Gastroesophageal sphincter (tissue), 4 donors: ENCODE measurements around the gene INKA1. TPM values are rescaled to one million over a fixed set of nuclear protein-coding genes. Genes with fewer than 3 reads are reported as not detected.
A peak's percentile ranks its signal among the peaks of the same experiment; 100 is the strongest.
"Not testable (repeated sequence)": the region's sequence is repeated elsewhere in the genome, so short reads cannot be mapped to it uniquely, and the experiment has no call there.

ENCODE experiments used
- ATAC-seq: fragments of 150-250 bp; one replicate; pipeline ENCODE4 v1.9.1; 2016; ENCODE audit warnings: mild to moderate bottlenecking, moderate library complexity
- H3K27ac ChIP-seq, 4 donors: fragments of 200-600 bp; sonication (generic) in 3 of 4; 1 replicate in 3 of 4; 2 replicates in 1 of 4; pipeline ENCODE4 v1.5.1; 2016 to 2019
- H3K27me3 ChIP-seq: fragments of 200-600 bp; sonication (generic); one replicate; pipeline ENCODE4 v1.5.1; 2019
- H3K36me3 ChIP-seq, 2 donors: fragments of 200-600 bp; sonication (generic); one replicate each; pipeline ENCODE4 v1.5.1; 2019; ENCODE audit warnings: control low read depth in 1 of 2
- H3K4me1 ChIP-seq, 3 donors: fragments of 200-600 bp; sonication (generic); 1 replicate in 2 of 3; 2 replicates in 1 of 3; pipeline ENCODE4 v1.5.1; 2016 to 2019; ENCODE audit warnings: control low read depth in 2 of 3
- H3K4me3 ChIP-seq, 2 donors: fragments of 200-600 bp; sonication (generic); one replicate each; pipeline ENCODE4 v1.5.1; 2019; ENCODE audit warnings: mild to moderate bottlenecking in 1 of 2, moderate library complexity in 1 of 2
- H3K9me3 ChIP-seq, 3 donors: fragments of 200-600 bp; sonication (generic); one replicate each; pipeline ENCODE4 v1.5.1; 2017 to 2019; ENCODE audit warnings: control low read depth in 2 of 3
- CTCF ChIP-seq, 4 experiments: fragments of 200-600 bp in 2 of 4; fragments of 450-650 bp in 2 of 4; sonication (generic) in 1 of 4; IDR thresholded peaks; one replicate each; pipeline ENCODE4 v1.5.1; 2017 to 2019; ENCODE audit warnings: antibody characterized with exemption in 4 of 4, mild to moderate bottlenecking in 2 of 4, moderate library complexity in 2 of 4
- EP300 ChIP-seq: sonication (generic); formaldehyde crosslinking; IDR thresholded peaks from one replicate; pipeline ENCODE4 v1.6.1; 2017; ENCODE audit warnings: antibody characterized with exemption, mild to moderate bottlenecking
- POLR2A ChIP-seq, 2 donors: fragments of 450-650 bp; IDR thresholded peaks; one replicate each; pipeline ENCODE4 v1.6.1; 2017; ENCODE audit warnings: antibody characterized with exemption in 2 of 2, mild to moderate bottlenecking in 2 of 2, moderate library complexity in 1 of 2
- POLR2AphosphoS5 ChIP-seq: sonication (generic); formaldehyde crosslinking; IDR thresholded peaks from one replicate; pipeline ENCODE4 v1.6.1; 2017; ENCODE audit warnings: antibody characterized with exemption
- WGBS, 2 donors: methylation state at CpG; one replicate each; pipeline ENCODE4 v1.1.5; 2018; ENCODE audit warnings: low coverage in 1 of 2; 5-methylcytosine and 5-hydroxymethylcytosine counted together
- total RNA-seq, 4 donors: library from RNA; depleted of rRNA; stranded (reverse); fragments of >200 nt; gene quantifications; one replicate each; pipeline ENCODE4 v1.1.0, GENCODE V29; 2016

Gene INKA1
- total RNA-seq, 4 donors from 2014 or later: 1.3 to 3.4 (median 3.1) TPM

- no peak overlapping the region for H3K4me3 ChIP-seq
- no peaks in the 10 kb centered on the region for H3K9me3 ChIP-seq
- WGBS, 2 donors: 100% methylated on average over 1 of the region's 2 CpGs; no CpG with 5 or more reads in 1 of the 2 donors
- H3K36me3 ChIP-seq: peaks cover 0 to 22% of the 10 kb centered on the region in 2 donors
- TF ChIP-seq EP300: no peak
- no peak for TF ChIP-seq CTCF (IDR thresholded peaks at IDR 0.05)
- TF ChIP-seq POLR2A (IDR thresholded peaks at IDR 0.05): no peak
- TF ChIP-seq POLR2AphosphoS5: no peak
- peaks cover 0 to 49% (median 7%) of the 10 kb centered on the region in 3 donors for H3K4me1 ChIP-seq
- no peak overlapping the region for H3K27ac ChIP-seq
- ATAC-seq: no peak
- H3K27me3 ChIP-seq: no peaks in the 10 kb centered on the region
Observed at GRCh38 chr3:49772703-49773102, 30.4 kb upstream of the INKA1 start.

GRCh38 chr3:49775538-49775937 lies 27.5 kb upstream of the INKA1 start:
- 20 to 22% methylated on average over 1 to 3 of the region's 3 CpGs for WGBS, 2 donors
- H3K4me3 ChIP-seq: no peak overlapping the region
- no peaks in the 10 kb centered on the region for H3K9me3 ChIP-seq
- peaks cover 0 to 27% of the 10 kb centered on the region in 2 donors for H3K36me3 ChIP-seq
- TF ChIP-seq POLR2AphosphoS5 (no peak), POLR2A (IDR thresholded peaks at IDR 0.05) (no peak), CTCF (IDR thresholded peaks at IDR 0.05) (no peak), EP300 (no peak)
- ATAC-seq: no peak
- peaks cover 0 to 57% (median 6%) of the 10 kb centered on the region in 3 donors for H3K4me1 ChIP-seq
- H3K27ac ChIP-seq: peak overlapping the region in 2 of 4 donors; percentile 17 to 31
- H3K27me3 ChIP-seq: no peaks in the 10 kb centered on the region

- H3K27ac ChIP-seq, H3K9me3 ChIP-seq, ATAC-seq, H3K27me3 ChIP-seq, H3K4me3 ChIP-seq: not testable (repeated sequence)
- peaks cover 0 to 30% of the 10 kb centered on the region in 2 donors for H3K36me3 ChIP-seq
- peaks cover 0 to 57% (median 7%) of the 10 kb centered on the region in 3 donors for H3K4me1 ChIP-seq
- 83 to 91% methylated on average over 1 to 6 of the region's 8 CpGs for WGBS, 2 donors
Observed at GRCh38 chr3:49776101-49776500, 27.0 kb upstream of the INKA1 start.

GRCh38 chr3:49779358-49780079 lies 23.5 kb upstream of the INKA1 start:
- Histone ChIP-seq H3K4me1 (peaks cover 0 to 72% (median 18%) of the 10 kb centered on the region in 3 donors), H3K4me3 (no peak overlapping the region), H3K27ac (no peak overlapping the region), H3K9me3 (no peaks in the 10 kb centered on the region), H3K36me3 (peaks cover 0 to 58% of the 10 kb centered on the region in 2 donors), H3K27me3 (no peaks in the 10 kb centered on the region)
- WGBS, 2 donors: 81 to 93% methylated on average over 4 to 5 of the region's 5 CpGs
- ATAC-seq: no peak
- TF ChIP-seq CTCF (IDR thresholded peaks at IDR 0.05): no peak
- no peak for TF ChIP-seq EP300
- no peak for TF ChIP-seq POLR2A (IDR thresholded peaks at IDR 0.05)
- no peak for TF ChIP-seq POLR2AphosphoS5

- H3K27ac ChIP-seq: no peak overlapping the region
- peaks cover 0 to 72% (median 24%) of the 10 kb centered on the region in 3 donors for H3K4me1 ChIP-seq
- H3K36me3 ChIP-seq: peaks cover 0 to 62% of the 10 kb centered on the region in 2 donors
- no peaks in the 10 kb centered on the region for H3K27me3 ChIP-seq
- TF ChIP-seq POLR2A (IDR thresholded peaks at IDR 0.05) (no peak), POLR2AphosphoS5 (no peak), CTCF (IDR thresholded peaks at IDR 0.05) (no peak), EP300 (no peak)
- H3K4me3 ChIP-seq: no peak overlapping the region
- WGBS, 2 donors: 19 to 22% methylated on average over 1 to 3 of the region's 4 CpGs
- ATAC-seq: no peak
- no peaks in the 10 kb centered on the region for H3K9me3 ChIP-seq
Observed at GRCh38 chr3:49780080-49780974, 22.7 kb upstream of the INKA1 start.

GRCh38 chr3:49780975-49781365 lies 22.1 kb upstream of the INKA1 start:
- H3K9me3 ChIP-seq, ATAC-seq: not testable (repeated sequence)

More at GRCh38 chr3:49780975-49781365, 22.1 kb upstream of the INKA1 start:
- H3K4me3 ChIP-seq, H3K27ac ChIP-seq, H3K27me3 ChIP-seq: not testable (repeated sequence)
- peaks cover 0 to 70% (median 24%) of the 10 kb centered on the region in 3 donors for H3K4me1 ChIP-seq
- H3K36me3 ChIP-seq: peaks cover 0 to 62% of the 10 kb centered on the region in 2 donors
- 77 to 89% methylated on average over 7 to 9 of the region's 9 CpGs for WGBS, 2 donors
